Lower lobe of right lung (tissue), 2 donors: Measurements from ENCODE around the gene CYB5A. TPM values are rescaled to one million over a fixed set of nuclear protein-coding genes. Genes with fewer than 3 reads are reported as not detected.
"Not testable (repeated sequence)": the region's sequence is repeated elsewhere in the genome, so short reads cannot be mapped to it uniquely, and the experiment has no call there.

Source experiments
- ATAC-seq, 2 donors: fragments of 200-7000 bp; cut with Tn5 transposase; one replicate each; pipeline ENCODE4 v1.9.1; 2020 to 2022; ENCODE audit warnings: mild to moderate bottlenecking in 2 of 2, moderate library complexity in 2 of 2
- DNase-seq: peaks from one replicate; pipeline ENCODE4 v3.0.0-alpha.2; 2020
- H3K27ac ChIP-seq: fragments of 200-600 bp; one replicate; pipeline ENCODE4 v1.8.0; 2022
- H3K27me3 ChIP-seq: fragments of 200-600 bp; one replicate; pipeline ENCODE4 v1.8.0; 2022; ENCODE audit warnings: low read depth
- H3K36me3 ChIP-seq: fragments of 200-600 bp; one replicate; pipeline ENCODE4 v1.8.0; 2022; ENCODE audit warnings: mild to moderate bottlenecking
- H3K4me1 ChIP-seq: fragments of 200-600 bp; one replicate; pipeline ENCODE4 v1.8.0; 2022
- H3K4me3 ChIP-seq: fragments of 200-600 bp; one replicate; pipeline ENCODE4 v1.8.0; 2022; ENCODE audit warnings: mild to moderate bottlenecking
- H3K9me3 ChIP-seq: fragments of 200-600 bp; one replicate; pipeline ENCODE4 v1.8.0; 2022
- intact Hi-C: fragments of 100-400 bp; cut with DNase I; formaldehyde crosslinking; loops from one replicate; pipeline ENCODE4 v1.11.0; 2022
- total RNA-seq: library from RNA; stranded (reverse); fragmentation: NEBNext Ultra II Directional; extraction: Animal tissue kit (Norgen Biotek cat#: 25700); gene quantifications from one replicate; pipeline ENCODE4 v1.2.1, GENCODE V29; 2021
- TF ChIP-seq, protein P1 (sequence below): fragments of 200-600 bp; IDR thresholded peaks from one replicate; pipeline ENCODE4 v1.8.0; 2022; ENCODE audit warnings: antibody characterized with exemption, mild to moderate bottlenecking
- donor health status: DM: no; HTN: yes; CAD: no; lungs with severe emphysema.

Gene CYB5A
- total RNA-seq, 1 donor from 2014 or later = 458 TPM

DNA sequence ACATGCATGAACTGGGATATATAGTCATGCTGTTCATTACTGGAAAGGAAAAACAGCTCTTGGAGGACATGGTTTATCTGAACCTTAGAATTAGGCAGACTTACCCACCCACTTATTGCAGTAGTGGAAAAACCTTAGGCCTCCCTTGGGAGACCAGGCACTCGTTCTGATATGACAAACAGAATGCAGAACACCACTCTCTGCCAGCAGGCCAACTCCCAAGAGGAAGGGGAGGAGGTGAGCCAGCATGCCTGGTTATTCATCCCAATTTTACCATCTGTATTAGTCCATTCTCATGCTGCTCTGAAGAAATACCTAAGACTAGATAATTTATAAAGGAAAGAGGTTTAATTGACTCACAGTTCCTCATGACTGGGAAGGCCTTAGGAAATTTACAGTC, 41.3 kb upstream of the CYB5A start:
- H3K27ac ChIP-seq = no peak overlapping the region
- H3K4me1 ChIP-seq = no peaks in the 10 kb centered on the region
- TF ChIP-seq, protein P1, sequence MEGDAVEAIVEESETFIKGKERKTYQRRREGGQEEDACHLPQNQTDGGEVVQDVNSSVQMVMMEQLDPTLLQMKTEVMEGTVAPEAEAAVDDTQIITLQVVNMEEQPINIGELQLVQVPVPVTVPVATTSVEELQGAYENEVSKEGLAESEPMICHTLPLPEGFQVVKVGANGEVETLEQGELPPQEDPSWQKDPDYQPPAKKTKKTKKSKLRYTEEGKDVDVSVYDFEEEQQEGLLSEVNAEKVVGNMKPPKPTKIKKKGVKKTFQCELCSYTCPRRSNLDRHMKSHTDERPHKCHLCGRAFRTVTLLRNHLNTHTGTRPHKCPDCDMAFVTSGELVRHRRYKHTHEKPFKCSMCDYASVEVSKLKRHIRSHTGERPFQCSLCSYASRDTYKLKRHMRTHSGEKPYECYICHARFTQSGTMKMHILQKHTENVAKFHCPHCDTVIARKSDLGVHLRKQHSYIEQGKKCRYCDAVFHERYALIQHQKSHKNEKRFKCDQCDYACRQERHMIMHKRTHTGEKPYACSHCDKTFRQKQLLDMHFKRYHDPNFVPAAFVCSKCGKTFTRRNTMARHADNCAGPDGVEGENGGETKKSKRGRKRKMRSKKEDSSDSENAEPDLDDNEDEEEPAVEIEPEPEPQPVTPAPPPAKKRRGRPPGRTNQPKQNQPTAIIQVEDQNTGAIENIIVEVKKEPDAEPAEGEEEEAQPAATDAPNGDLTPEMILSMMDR = no peak
- H3K9me3 ChIP-seq = no peaks in the 10 kb centered on the region
- no peak overlapping the region for H3K4me3 ChIP-seq
- H3K27me3 ChIP-seq = no peaks in the 10 kb centered on the region
- DNase-seq (no peak), ATAC-seq (no peak)
- H3K36me3 ChIP-seq = no peaks in the 10 kb centered on the region
- intact Hi-C loops = no loop called here

DNA sequence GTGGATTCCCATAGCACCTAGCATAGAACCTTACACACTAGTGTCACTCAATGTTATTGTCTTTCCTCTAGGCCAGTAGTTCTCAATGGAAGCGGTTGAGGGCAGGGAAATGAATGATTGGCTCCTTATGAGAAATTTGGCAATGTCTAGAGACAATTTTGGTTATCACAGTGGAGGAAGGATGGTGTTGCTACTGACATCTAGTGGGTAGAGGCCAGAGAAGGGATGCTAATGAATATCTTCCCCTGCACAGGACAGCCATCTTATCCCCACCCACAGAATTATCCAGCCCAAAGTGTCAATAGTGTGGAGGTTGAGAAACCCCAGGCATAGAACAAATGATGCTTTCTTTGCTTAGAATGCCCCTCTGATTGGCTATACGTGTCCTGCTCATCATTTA, 39.6 kb upstream of the CYB5A start:
- intact Hi-C loops = no loop called here
- no peak overlapping the region for H3K27ac ChIP-seq
- DNase-seq = no peak

DNA sequence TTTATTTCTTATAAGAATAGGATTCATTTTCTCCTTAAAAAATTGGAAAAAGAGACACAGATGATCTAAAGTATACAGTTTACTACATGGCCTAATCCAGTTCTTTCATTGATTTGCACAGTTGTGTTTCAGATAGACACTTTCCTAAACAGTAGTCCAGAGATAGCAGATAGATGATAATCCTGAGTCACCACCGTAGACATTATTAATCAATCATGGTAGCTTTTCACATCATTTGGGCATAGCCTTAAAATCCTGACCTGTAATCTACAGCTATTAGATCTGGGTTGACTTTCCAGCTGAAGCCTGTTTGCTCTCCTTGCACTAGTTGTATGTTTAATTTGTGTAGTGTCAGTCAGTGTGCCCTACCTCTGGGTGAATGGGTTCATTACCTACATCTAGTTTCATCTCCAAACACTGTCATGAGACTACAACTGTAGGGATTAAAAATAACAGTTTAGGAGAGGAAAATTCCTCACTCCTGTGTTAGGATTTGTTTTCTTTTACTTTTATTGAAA, 38.0 kb upstream of the CYB5A start:
- intact Hi-C loops = no loop called here
- Histone ChIP-seq H3K9me3 (no peaks in the 10 kb centered on the region), H3K4me1 (no peaks in the 10 kb centered on the region), H3K36me3 (no peaks in the 10 kb centered on the region), H3K4me3 (no peak overlapping the region), H3K27me3 (no peaks in the 10 kb centered on the region), H3K27ac (no peak overlapping the region)
- no peak for DNase-seq
- no peak for ATAC-seq
- TF ChIP-seq, protein P1 = no peak

More for the DNA sequence above, 39.6 kb upstream of the CYB5A start:
- no peaks in the 10 kb centered on the region for H3K4me1 ChIP-seq
- TF ChIP-seq, protein P1 = peak; percentile 31
- no peaks in the 10 kb centered on the region for H3K36me3 ChIP-seq
- H3K9me3 ChIP-seq = no peaks in the 10 kb centered on the region
- H3K27me3 ChIP-seq = no peaks in the 10 kb centered on the region
- no peak overlapping the region for H3K4me3 ChIP-seq
- peak in 1 of 2 donors; percentile 51 for ATAC-seq

DNA sequence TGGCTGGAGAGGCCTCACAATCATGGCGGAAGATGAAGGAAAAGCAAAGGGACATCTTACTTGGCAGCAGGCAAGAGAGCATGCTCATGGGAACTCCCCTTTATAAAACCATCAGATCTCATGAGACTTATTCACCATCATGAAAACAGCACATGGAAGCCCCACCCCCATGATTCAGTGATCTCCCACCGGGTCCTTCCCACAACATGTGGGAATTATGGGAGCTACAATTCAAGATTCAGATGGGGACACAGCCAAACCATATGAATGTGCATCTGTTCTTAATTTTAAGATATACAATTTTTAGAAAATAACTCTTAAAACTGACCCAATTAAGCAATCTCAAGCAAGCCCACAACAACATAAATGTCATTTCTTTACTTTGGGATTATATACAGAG, 36.4 kb upstream of the CYB5A start:
- Histone ChIP-seq H3K36me3 (no peaks in the 10 kb centered on the region), H3K27me3 (no peaks in the 10 kb centered on the region), H3K4me1 (no peaks in the 10 kb centered on the region), H3K27ac (no peak overlapping the region), H3K9me3 (no peaks in the 10 kb centered on the region), H3K4me3 (no peak overlapping the region)
- TF ChIP-seq, protein P1 = no peak
- DNase-seq (no peak), ATAC-seq (no peak)
- intact Hi-C loops = no loop called here

DNA sequence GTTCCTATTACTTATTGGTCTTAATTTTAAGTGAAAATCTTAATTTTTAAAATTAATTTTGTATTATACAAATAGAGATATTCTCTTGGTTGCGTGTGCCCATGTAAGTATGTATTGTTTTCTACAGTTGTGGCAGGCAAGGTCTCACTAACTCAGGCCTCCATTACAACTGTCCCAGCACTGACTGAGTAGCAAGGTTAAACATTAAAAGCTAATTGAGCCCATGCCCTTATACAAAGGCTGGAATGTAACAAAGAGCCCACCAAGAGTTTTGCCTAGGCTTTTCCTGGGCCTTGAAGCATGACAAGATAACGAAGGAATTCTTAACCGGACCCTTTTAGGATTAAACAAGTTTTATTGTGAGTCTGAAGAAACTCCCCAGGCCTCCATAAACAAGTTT, 35.0 kb upstream of the CYB5A start:
- ATAC-seq, H3K4me1 ChIP-seq, DNase-seq, H3K27me3 ChIP-seq, H3K9me3 ChIP-seq, intact Hi-C loops, H3K36me3 ChIP-seq, H3K27ac ChIP-seq, H3K4me3 ChIP-seq: not testable (repeated sequence)

DNA sequence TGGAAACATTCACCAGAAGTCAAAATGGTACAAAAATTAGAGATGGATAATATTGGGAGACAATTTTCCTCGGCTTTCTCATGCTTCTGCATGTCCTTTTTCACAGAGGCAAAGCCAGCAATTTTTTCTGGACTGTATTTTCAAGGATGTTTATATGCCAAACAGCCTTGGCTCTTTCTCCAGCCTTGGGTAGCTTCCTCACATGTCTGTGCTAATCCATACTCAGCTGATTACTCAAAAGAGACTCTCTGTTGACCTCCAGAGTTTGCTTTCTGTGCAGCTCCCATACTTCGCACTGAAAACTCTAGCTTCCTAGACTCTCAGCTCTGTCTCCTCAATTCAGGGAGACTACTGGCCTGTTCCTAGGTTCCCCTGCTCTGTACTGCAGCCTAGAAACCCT, 34.5 kb upstream of the CYB5A start:
- no peak overlapping the region for H3K4me3 ChIP-seq
- H3K27me3 ChIP-seq = no peaks in the 10 kb centered on the region
- H3K4me1 ChIP-seq = no peaks in the 10 kb centered on the region
- no peaks in the 10 kb centered on the region for H3K36me3 ChIP-seq
- no peak overlapping the region for H3K27ac ChIP-seq
- no peaks in the 10 kb centered on the region for H3K9me3 ChIP-seq
- no peak for DNase-seq
- TF ChIP-seq, protein P1 = no peak
- intact Hi-C loops = no loop called here
- no peak for ATAC-seq
